HepG2 (cell line): Measurements from ENCODE around the gene COPZ2. TPM values are rescaled to one million over a fixed set of nuclear protein-coding genes. Genes with fewer than 3 reads are reported as not detected.

Source experiments
- ATAC-seq: fragments of 200-7000 bp; cut with Tn5 transposase; 3 replicates; pipeline ENCODE4 v1.9.1; 2020; ENCODE audit warnings: mild to moderate bottlenecking, moderate library complexity
- BruUV-seq: library from RNA; stranded (reverse); fragments of 400-500 nt; replicated peaks from 2 replicates; lab custom pipeline; 2021; lab: Mats Ljungman, UMichigan
- CTCF ChIA-PET: fragments of 300-600 bp; formaldehyde crosslinking; extraction: SDS; loops from one replicate; lab custom pipeline; 2021; ENCODE audit warnings: low total read pairs, inconsistent platforms, low intra/inter-chr PET ratio; lab: Yijun Ruan, JAX
- POLR2A ChIA-PET: fragments of 350-600 bp; sonication (Branson Sonifier 250); formaldehyde crosslinking; loops from one replicate; lab custom pipeline; 2020; ENCODE audit warnings: antibody characterized with exemption, inconsistent platforms; lab: Yijun Ruan, JAX
- DNase-seq: peaks from one replicate; pipeline ENCODE4 v3.0.0-alpha.2; 2015; ENCODE audit warnings: low spot score
- FAIRE-seq: peaks from 3 replicates; lab custom pipeline; 2011; peaks lifted over from hg19 to GRCh38; lab: Jason Lieb, UNC
- H2AFZ ChIP-seq: one replicate; pipeline ENCODE4 v1.6.1; 2011; ENCODE audit warnings: low read length, inconsistent platforms
- H3K27ac ChIP-seq: fragments of 300-600 bp; 3 replicates; pipeline ENCODE4 v1.8.0; 2011; ENCODE audit warnings: mixed run types, mild to moderate bottlenecking, mixed read lengths, low read length, inconsistent platforms; ENCODE audit not compliant: insufficient read depth; ENCODE audit errors: extremely low read length
- H3K27me3 ChIP-seq, 2 experiments: fragments of 200-600 bp in 1 of 2; 2 replicates in 1 of 2; 3 replicates in 1 of 2; pipeline versions ENCODE4 v1.6.0 to v1.8.0; 2011; ENCODE audit warnings: low read length in 2 of 2, mild to moderate bottlenecking in 2 of 2, moderate library complexity in 2 of 2, inconsistent platforms in 1 of 2; ENCODE audit not compliant: insufficient read depth in 2 of 2, control insufficient read depth in 1 of 2
- H3K36me3 ChIP-seq, 2 experiments: fragments of 200-600 bp in 1 of 2; replicated peaks in 1 of 2; 2 replicates in 1 of 2; 3 replicates in 1 of 2; pipeline versions ENCODE4 v1.5.1 to v1.8.0; 2011; ENCODE audit warnings: low read length in 2 of 2, inconsistent platforms in 1 of 2; ENCODE audit not compliant: insufficient read depth in 2 of 2, control insufficient read depth in 1 of 2
- H3K4me1 ChIP-seq: 2 replicates; pipeline ENCODE4 v1.5.1; 2012; ENCODE audit warnings: low read length, inconsistent platforms; ENCODE audit not compliant: insufficient read depth
- H3K4me2 ChIP-seq: 2 replicates; pipeline ENCODE4 v1.6.0; 2011; ENCODE audit warnings: low read depth, low read length, inconsistent platforms
- H3K4me3 ChIP-seq, 3 experiments: fragments of 200-600 bp in 1 of 3; sonication (generic), shearing (Covaris generic) in 1 of 3; replicated peaks in 1 of 3; 2 replicates each; pipeline ENCODE4 v1.5.1; 2011 to 2016; ENCODE audit warnings: low read length in 3 of 3, inconsistent platforms in 2 of 3, low read depth in 2 of 3, mild to moderate bottlenecking in 2 of 3, control low read depth in 1 of 3, mixed read lengths in 1 of 3; ENCODE audit not compliant: insufficient read depth in 1 of 3
- H3K79me2 ChIP-seq: one replicate; pipeline ENCODE4 v1.6.1; 2011; ENCODE audit warnings: low read length, inconsistent platforms; ENCODE audit not compliant: insufficient read depth
- H3K9ac ChIP-seq: 2 replicates; pipeline ENCODE4 v1.6.0; 2011; ENCODE audit warnings: mild to moderate bottlenecking, low read depth, low read length, inconsistent platforms; ENCODE audit not compliant: insufficient read depth
- H3K9me3 ChIP-seq: 2 replicates; pipeline ENCODE4 v1.5.1; 2012; ENCODE audit warnings: mild to moderate bottlenecking, low read length
- H4K20me1 ChIP-seq: 2 replicates; pipeline ENCODE4 v1.6.0; 2011; ENCODE audit warnings: inconsistent platforms, mild to moderate bottlenecking, low read length, moderate library complexity; ENCODE audit not compliant: insufficient read depth
- ATM ChIP-seq: fragments of 450-650 bp; IDR thresholded peaks from 2 replicates; pipeline ENCODE4 v1.7.1; 2017; ENCODE audit warnings: mild to moderate bottlenecking, borderline replicate concordance
- CCAR2 ChIP-seq: fragments of 200-400 bp; formaldehyde crosslinking; optimal IDR thresholded peaks from 2 replicates; pipeline ENCODE3; 2018; ENCODE audit warnings: low read depth, mild to moderate bottlenecking, low read length, moderate library complexity
- HES4 ChIP-seq: sonication (generic); formaldehyde crosslinking; IDR thresholded peaks from 2 replicates; pipeline ENCODE4 v1.9.0; 2021; ENCODE audit warnings: mild to moderate bottlenecking, missing genetic modification reagents, borderline replicate concordance
- NFATC3 ChIP-seq: sonication (generic); formaldehyde crosslinking; IDR thresholded peaks from 2 replicates; pipeline ENCODE4 v1.5.1; 2020; ENCODE audit warnings: mild to moderate bottlenecking, missing genetic modification reagents
- NFIC ChIP-seq: IDR thresholded peaks from 2 replicates; pipeline ENCODE4 v1.6.1; 2012; ENCODE audit warnings: mild to moderate bottlenecking, low read length, inconsistent platforms
- REL ChIP-seq: sonication (generic); formaldehyde crosslinking; conservative IDR thresholded peaks from 2 replicates; pipeline ENCODE4 v1.8.0; 2022; ENCODE audit warnings: mild to moderate bottlenecking, missing genetic modification reagents, moderate library complexity
- XBP1 ChIP-seq: sonication (generic); formaldehyde crosslinking; IDR thresholded peaks from 2 replicates; pipeline ENCODE4 v1.5.0; 2020; ENCODE audit warnings: missing genetic modification reagents
- ZNF282 ChIP-seq: fragments of 450-650 bp; IDR thresholded peaks from 2 replicates; pipeline ENCODE4 v1.6.1; 2018; ENCODE audit not compliant: partially characterized antibody
- ZNF33A ChIP-seq: sonication (generic); formaldehyde crosslinking; IDR thresholded peaks from 2 replicates; pipeline ENCODE4 v1.5.1; 2020; ENCODE audit warnings: missing genetic modification reagents, mild to moderate bottlenecking, moderate library complexity, borderline replicate concordance
- WGBS: methylation state at CpG from one replicate; pipeline ENCODE4 v1.1.6; 2017; ENCODE audit warnings: low lambda C conversion rate; 5-methylcytosine and 5-hydroxymethylcytosine counted together
- in situ Hi-C: cut with HindIII; loops from 2 replicates; pipeline ENCODE4 v1.10.0; 2017; ENCODE audit warnings: low pct_unique_long_range_greater_than_20kb; ENCODE audit not compliant: extremely low pct_ligation_motif_present
- intact Hi-C: fragments of 100-400 bp; cut with micrococcal nuclease; formaldehyde crosslinking; loops from one replicate; pipeline ENCODE4 v1.10.0; 2022; ENCODE audit not compliant: unreplicated experiment
- polyA plus RNA-seq, 8 experiments: library from polyadenylated mRNA; depleted of rRNA in 3 of 8; stranded (reverse) in 7 of 8; unstranded in 1 of 8; fragments of >200 nt; fragmentation: Illumina TruSeq in 4 of 8; extraction: Trizol in 4 of 8; gene quantifications; 2 replicates each; pipeline versions ENCODE4 v1.2.1 to v1.2.3, GENCODE V29; 2011 to 2016; ENCODE audit warnings: low read depth in 4 of 8, missing spikeins in 1 of 8, mixed read lengths in 1 of 8; ENCODE audit not compliant: insufficient read depth in 1 of 8
- total RNA-seq, 5 experiments: library from RNA; depleted of rRNA; stranded (reverse); fragments of >200 nt; fragmentation: Illumina TruSeq; extraction: Trizol; gene quantifications; 2 replicates each; pipeline ENCODE4 v1.2.3, GENCODE V29; 2016; ENCODE audit warnings: low read depth in 1 of 5
- TF ChIP-seq, protein P1 (sequence below): sonication (generic); formaldehyde crosslinking; IDR thresholded peaks from 2 replicates; pipeline ENCODE4 v1.4.0; 2020; ENCODE audit warnings: missing genetic modification reagents
- TF ChIP-seq, protein P2 (sequence below): sonication (generic); formaldehyde crosslinking; IDR thresholded peaks from 2 replicates; pipeline ENCODE4 v1.5.1; 2020; ENCODE audit warnings: missing genetic modification reagents, mild to moderate bottlenecking, borderline replicate concordance
- TF ChIP-seq, protein P3 (sequence below): sonication (generic); formaldehyde crosslinking; IDR thresholded peaks from 2 replicates; pipeline ENCODE4 v1.9.0; 2021; ENCODE audit warnings: missing genetic modification reagents, mild to moderate bottlenecking, borderline replicate concordance
- TF ChIP-seq, protein P4 (sequence below): IDR thresholded peaks from 2 replicates; pipeline ENCODE4 v1.6.1; 2016; ENCODE audit warnings: missing genetic modification reagents, missing compliant biosample characterization
- TF ChIP-seq, protein P5 (sequence below): sonication (generic); formaldehyde crosslinking; IDR thresholded peaks from 2 replicates; pipeline ENCODE4 v1.4.0; 2020; ENCODE audit warnings: mild to moderate bottlenecking, missing genetic modification reagents
- TF ChIP-seq, protein P6 (sequence below): sonication (generic); formaldehyde crosslinking; IDR thresholded peaks from 2 replicates; pipeline ENCODE4 v1.8.1; 2022; ENCODE audit warnings: low read depth, mild to moderate bottlenecking, missing genetic modification reagents
- TF ChIP-seq, protein P7 (sequence below): sonication (generic); formaldehyde crosslinking; IDR thresholded peaks from 2 replicates; pipeline ENCODE4 v1.4.0; 2020; ENCODE audit warnings: mild to moderate bottlenecking, missing genetic modification reagents

Gene COPZ2
- total and polyA plus RNA-seq, 2 of the 13 experiments (the other 11 are each of a cell fraction or from before 2014, with no cell fraction given): 0.61 to 1.5 TPM

DNA sequence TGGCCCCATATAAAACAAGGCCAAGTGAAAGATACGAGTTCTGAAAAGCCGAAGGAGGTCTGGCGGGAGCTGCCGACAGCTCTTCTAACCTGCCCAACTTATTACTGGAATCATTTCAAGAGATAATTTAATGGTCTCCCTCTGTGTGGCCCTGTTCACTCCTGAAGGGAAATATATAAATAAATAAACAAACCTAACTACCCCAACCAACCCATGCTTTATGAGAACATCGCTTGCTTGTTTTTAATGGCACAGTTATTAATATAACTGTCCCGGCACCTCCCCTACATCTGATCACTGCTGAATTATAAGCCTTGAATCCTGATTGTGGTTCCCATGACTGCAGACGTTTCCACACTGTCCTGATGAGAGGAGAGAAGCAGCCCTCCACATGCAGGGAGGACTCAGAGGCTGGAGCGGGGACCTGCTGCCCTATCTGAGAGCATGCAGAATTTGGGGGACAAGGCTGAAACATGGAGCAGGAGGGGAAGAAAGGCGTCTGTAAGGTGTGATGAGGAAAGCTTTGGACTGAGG is 44.5 kb downstream of the COPZ2 start:
- DNase-seq (no peak), FAIRE-seq (no peak), ATAC-seq (no peak)
- Histone ChIP-seq H3K4me2 (no peak overlapping the region), H3K4me3 (no peak overlapping the region), H2AFZ (no peak overlapping the region), H3K9me3 (no peaks in the 10 kb centered on the region), H3K27ac (no peak overlapping the region), H3K27me3 (peaks cover 3 to 57% of the 10 kb centered on the region in 2 experiments; a peak in 3 of 5 replicates), H3K4me1 (peaks cover 37% of the 10 kb centered on the region), H3K36me3 (no peaks in the 10 kb centered on the region), H3K79me2 (no peaks in the 10 kb centered on the region), H3K9ac (no peak overlapping the region), H4K20me1 (no peaks in the 10 kb centered on the region)
- in situ Hi-C loops (no loop called here), intact Hi-C loops (no loop called here)
- POLR2A ChIA-PET: interaction anchor here (1.3 kb wide), 1 partner anchor 22 kb away, joined by 3 read pairs; the partner anchor contains the start of gene CDK5RAP3
- CTCF ChIA-PET: no interaction called here
- TF ChIP-seq NFIC (no peak), REL (no peak), ZNF282 (no peak), ZNF33A (CRISPR knock-in tag) (no peak), ATM (no peak), CCAR2 (no peak), HES4 (CRISPR knock-in tag) (no peak), XBP1 (no peak), NFATC3 (CRISPR knock-in tag) (no peak)
- TF ChIP-seq, protein P1, sequence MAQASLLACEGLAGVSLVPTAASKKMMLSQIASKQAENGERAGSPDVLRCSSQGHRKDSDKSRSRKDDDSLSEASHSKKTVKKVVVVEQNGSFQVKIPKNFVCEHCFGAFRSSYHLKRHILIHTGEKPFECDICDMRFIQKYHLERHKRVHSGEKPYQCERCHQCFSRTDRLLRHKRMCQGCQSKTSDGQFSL (CRISPR knock-in tag): no peak
- TF ChIP-seq, protein P2, sequence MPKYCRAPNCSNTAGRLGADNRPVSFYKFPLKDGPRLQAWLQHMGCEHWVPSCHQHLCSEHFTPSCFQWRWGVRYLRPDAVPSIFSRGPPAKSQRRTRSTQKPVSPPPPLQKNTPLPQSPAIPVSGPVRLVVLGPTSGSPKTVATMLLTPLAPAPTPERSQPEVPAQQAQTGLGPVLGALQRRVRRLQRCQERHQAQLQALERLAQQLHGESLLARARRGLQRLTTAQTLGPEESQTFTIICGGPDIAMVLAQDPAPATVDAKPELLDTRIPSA: no peak
- TF ChIP-seq, protein P3, sequence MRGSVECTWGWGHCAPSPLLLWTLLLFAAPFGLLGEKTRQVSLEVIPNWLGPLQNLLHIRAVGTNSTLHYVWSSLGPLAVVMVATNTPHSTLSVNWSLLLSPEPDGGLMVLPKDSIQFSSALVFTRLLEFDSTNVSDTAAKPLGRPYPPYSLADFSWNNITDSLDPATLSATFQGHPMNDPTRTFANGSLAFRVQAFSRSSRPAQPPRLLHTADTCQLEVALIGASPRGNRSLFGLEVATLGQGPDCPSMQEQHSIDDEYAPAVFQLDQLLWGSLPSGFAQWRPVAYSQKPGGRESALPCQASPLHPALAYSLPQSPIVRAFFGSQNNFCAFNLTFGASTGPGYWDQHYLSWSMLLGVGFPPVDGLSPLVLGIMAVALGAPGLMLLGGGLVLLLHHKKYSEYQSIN: no peak
- TF ChIP-seq, protein P4, sequence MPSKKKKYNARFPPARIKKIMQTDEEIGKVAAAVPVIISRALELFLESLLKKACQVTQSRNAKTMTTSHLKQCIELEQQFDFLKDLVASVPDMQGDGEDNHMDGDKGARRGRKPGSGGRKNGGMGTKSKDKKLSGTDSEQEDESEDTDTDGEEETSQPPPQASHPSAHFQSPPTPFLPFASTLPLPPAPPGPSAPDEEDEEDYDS (CRISPR knock-in tag): no peak
- TF ChIP-seq, protein P5, sequence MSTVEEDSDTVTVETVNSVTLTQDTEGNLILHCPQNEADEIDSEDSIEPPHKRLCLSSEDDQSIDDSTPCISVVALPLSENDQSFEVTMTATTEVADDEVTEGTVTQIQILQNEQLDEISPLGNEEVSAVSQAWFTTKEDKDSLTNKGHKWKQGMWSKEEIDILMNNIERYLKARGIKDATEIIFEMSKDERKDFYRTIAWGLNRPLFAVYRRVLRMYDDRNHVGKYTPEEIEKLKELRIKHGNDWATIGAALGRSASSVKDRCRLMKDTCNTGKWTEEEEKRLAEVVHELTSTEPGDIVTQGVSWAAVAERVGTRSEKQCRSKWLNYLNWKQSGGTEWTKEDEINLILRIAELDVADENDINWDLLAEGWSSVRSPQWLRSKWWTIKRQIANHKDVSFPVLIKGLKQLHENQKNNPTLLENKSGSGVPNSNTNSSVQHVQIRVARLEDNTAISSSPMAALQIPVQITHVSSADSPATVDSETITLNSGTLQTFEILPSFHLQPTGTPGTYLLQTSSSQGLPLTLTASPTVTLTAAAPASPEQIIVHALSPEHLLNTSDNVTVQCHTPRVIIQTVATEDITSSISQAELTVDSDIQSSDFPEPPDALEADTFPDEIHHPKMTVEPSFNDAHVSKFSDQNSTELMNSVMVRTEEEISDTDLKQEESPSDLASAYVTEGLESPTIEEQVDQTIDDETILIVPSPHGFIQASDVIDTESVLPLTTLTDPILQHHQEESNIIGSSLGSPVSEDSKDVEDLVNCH: no peak
- TF ChIP-seq, protein P6, sequence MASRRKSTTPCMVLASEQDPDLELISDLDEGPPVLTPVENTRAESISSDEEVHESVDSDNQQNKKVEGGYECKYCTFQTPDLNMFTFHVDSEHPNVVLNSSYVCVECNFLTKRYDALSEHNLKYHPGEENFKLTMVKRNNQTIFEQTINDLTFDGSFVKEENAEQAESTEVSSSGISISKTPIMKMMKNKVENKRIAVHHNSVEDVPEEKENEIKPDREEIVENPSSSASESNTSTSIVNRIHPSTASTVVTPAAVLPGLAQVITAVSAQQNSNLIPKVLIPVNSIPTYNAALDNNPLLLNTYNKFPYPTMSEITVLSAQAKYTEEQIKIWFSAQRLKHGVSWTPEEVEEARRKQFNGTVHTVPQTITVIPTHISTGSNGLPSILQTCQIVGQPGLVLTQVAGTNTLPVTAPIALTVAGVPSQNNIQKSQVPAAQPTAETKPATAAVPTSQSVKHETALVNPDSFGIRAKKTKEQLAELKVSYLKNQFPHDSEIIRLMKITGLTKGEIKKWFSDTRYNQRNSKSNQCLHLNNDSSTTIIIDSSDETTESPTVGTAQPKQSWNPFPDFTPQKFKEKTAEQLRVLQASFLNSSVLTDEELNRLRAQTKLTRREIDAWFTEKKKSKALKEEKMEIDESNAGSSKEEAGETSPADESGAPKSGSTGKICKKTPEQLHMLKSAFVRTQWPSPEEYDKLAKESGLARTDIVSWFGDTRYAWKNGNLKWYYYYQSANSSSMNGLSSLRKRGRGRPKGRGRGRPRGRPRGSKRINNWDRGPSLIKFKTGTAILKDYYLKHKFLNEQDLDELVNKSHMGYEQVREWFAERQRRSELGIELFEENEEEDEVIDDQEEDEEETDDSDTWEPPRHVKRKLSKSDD (CRISPR knock-in tag): no peak
- TF ChIP-seq, protein P7, sequence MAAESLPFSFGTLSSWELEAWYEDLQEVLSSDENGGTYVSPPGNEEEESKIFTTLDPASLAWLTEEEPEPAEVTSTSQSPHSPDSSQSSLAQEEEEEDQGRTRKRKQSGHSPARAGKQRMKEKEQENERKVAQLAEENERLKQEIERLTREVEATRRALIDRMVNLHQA (CRISPR knock-in tag): no peak
- no TSS peak for BruUV-seq
- WGBS: 40% methylated on average over 9 of the region's 9 CpGs
